PFSK-1 (cell line): Measurements from ENCODE around the gene ANKRD13A.

ENCODE experiments used
- FOXP2 ChIP-seq: optimal IDR thresholded peaks from 2 replicates; pipeline ENCODE3; 2011; ENCODE audit warnings: borderline replicate concordance, control low read depth, inconsistent platforms; ENCODE audit not compliant: insufficient read depth; ENCODE audit errors: extremely low read length, extremely low read depth
- POLR2AphosphoS5 ChIP-seq: IDR thresholded peaks from 2 replicates; pipeline ENCODE4 v1.6.1; 2012; ENCODE audit warnings: low read depth, mild to moderate bottlenecking, control low read depth, low read length, moderate library complexity
- REST ChIP-seq, 2 experiments: IDR thresholded peaks; 2 replicates each; pipeline versions ENCODE4 v1.6.1 to v1.8.0; 2011 to 2012; ENCODE audit warnings: low read depth in 2 of 2, low read length in 2 of 2, control low read depth in 1 of 2, inconsistent platforms in 1 of 2, mild to moderate bottlenecking in 1 of 2, moderate library complexity in 1 of 2; ENCODE audit not compliant: insufficient read depth in 1 of 2
- SIN3A ChIP-seq: IDR thresholded peaks from 2 replicates; pipeline ENCODE4 v1.6.1; 2012; ENCODE audit warnings: mild to moderate bottlenecking, low read length, moderate library complexity, borderline replicate concordance; ENCODE audit not compliant: insufficient read depth
- TAF1 ChIP-seq: IDR thresholded peaks from 2 replicates; pipeline ENCODE4 v1.6.1; 2012; ENCODE audit warnings: low read length, control low read depth, borderline replicate concordance; ENCODE audit not compliant: insufficient read depth

The ANKRD13A gene

GRCh38 chr12:110004598-110004997 is 5.4 kb downstream of the ANKRD13A start:
- TF ChIP-seq REST (IDR thresholded peaks at IDR 0.05; ENCODE audit: insufficient read depth in 1 of 2, low read depth in 2 of 2, low read length in 2 of 2), result no peak
- no peak for TF ChIP-seq TAF1
- no peak for TF ChIP-seq POLR2AphosphoS5
- no peak for TF ChIP-seq SIN3A
- TF ChIP-seq FOXP2, result no peak

- TF ChIP-seq SIN3A (no peak), POLR2AphosphoS5 (no peak), FOXP2 (no peak), TAF1 (no peak), REST (IDR thresholded peaks at IDR 0.05; ENCODE audit: insufficient read depth in 1 of 2, low read depth in 2 of 2, low read length in 2 of 2) (no peak)
These were observed 6.2 kb downstream of the ANKRD13A start for GRCh38 chr12:110005319-110005973.

- TF ChIP-seq POLR2AphosphoS5, result no peak
- TF ChIP-seq TAF1, result no peak
- no peak for TF ChIP-seq REST (IDR thresholded peaks at IDR 0.05; ENCODE audit: insufficient read depth in 1 of 2, low read depth in 2 of 2, low read length in 2 of 2)
- no peak for TF ChIP-seq FOXP2
These were observed 6.9 kb downstream of the ANKRD13A start for GRCh38 chr12:110006115-110006514.

GRCh38 chr12:110007881-110008280 is 8.7 kb downstream of the ANKRD13A start:
- TF ChIP-seq FOXP2, result no peak

GRCh38 chr12:110010853-110011723 is 11.9 kb downstream of the ANKRD13A start:
- TF ChIP-seq TAF1 (no peak), FOXP2 (no peak), POLR2AphosphoS5 (no peak), REST (IDR thresholded peaks at IDR 0.05; ENCODE audit: insufficient read depth in 1 of 2, low read depth in 2 of 2, low read length in 2 of 2) (no peak), SIN3A (no peak)
